ENCODE measurements around the gene IGFBP6. TPM values are rescaled to one million over a fixed set of nuclear protein-coding genes. Genes with fewer than 3 reads are reported as not detected.

Gene IGFBP6
- total and polyA plus RNA-seq, 9 of the 15 experiments (the other 6 are each of a cell fraction or from before 2014, with no cell fraction given) = 0.15 to 1.4 (median 0.54) TPM

- TF ChIP-seq TAL1 (IDR thresholded peaks at IDR 0.05) = no peak
- TF ChIP-seq ZBTB33 (CRISPR knock-in tag; IDR thresholded peaks at IDR 0.05) = no peak
- no peak for TF ChIP-seq ZFPM2 (CRISPR knock-in tag; IDR thresholded peaks at IDR 0.05)
- TF ChIP-seq ZNF134 (CRISPR knock-in tag; conservative IDR thresholded peaks at IDR 0.05) = no peak
- no peak for TF ChIP-seq UBTF (IDR thresholded peaks at IDR 0.05; ENCODE audit: borderline replicate concordance in 1 of 2, low read depth in 2 of 2, low read length in 2 of 2)
- no peak for TF ChIP-seq CEBPG (CRISPR knock-in tag; IDR thresholded peaks at IDR 0.05)
- no peak for TF ChIP-seq CEBPG (tag; conservative IDR thresholded peaks at IDR 0.05 in 1 of 2, IDR thresholded peaks at IDR 0.05 in 1 of 2)
- TF ChIP-seq HDAC1 (IDR thresholded peaks at IDR 0.05) = no peak
- TF ChIP-seq STAG1 (CRISPR knock-in tag; IDR thresholded peaks at IDR 0.05; ENCODE audit: borderline replicate concordance) = peak; percentile 23; the same call in 1 of the 2 replicates
- no peak for TF ChIP-seq HMGN3 (IDR thresholded peaks at IDR 0.05; ENCODE audit: borderline replicate concordance, extremely low read depth, insufficient read length, low read depth, low read length)
- 0 out of 2 replicates have a peak, but pooled peaks have one; percentile 44 for TF ChIP-seq ZNF830 (CRISPR knock-in tag; IDR thresholded peaks at IDR 0.05)
- no peak; the same call in 1 of the 2 replicates for TF ChIP-seq GATAD2B (IDR thresholded peaks at IDR 0.05; ENCODE audit: borderline replicate concordance)
- TF ChIP-seq ZKSCAN1 (IDR thresholded peaks at IDR 0.05; ENCODE audit: low read depth, low read length) = no peak
- TF ChIP-seq ZEB2 (IDR thresholded peaks at IDR 0.05) = 0 out of 2 replicates have a peak, but pooled peaks have one; percentile 15
- TF ChIP-seq ZNF551 (CRISPR knock-in tag; IDR thresholded peaks at IDR 0.05) = no peak
- TF ChIP-seq PML (IDR thresholded peaks at IDR 0.05; ENCODE audit: low read length) = no peak
- TF ChIP-seq GABPB2 (CRISPR knock-in tag; conservative IDR thresholded peaks at IDR 0.05) = no peak
- no peak for TF ChIP-seq COPS2 (conservative IDR thresholded peaks at IDR 0.05)
- no peak for TF ChIP-seq BRCA1 (IDR thresholded peaks at IDR 0.05)
- no peak for TF ChIP-seq BRCA1 (CRISPR knock-in tag; IDR thresholded peaks at IDR 0.05)
- no peak for TF ChIP-seq E2F8 (IDR thresholded peaks at IDR 0.05; ENCODE audit: low read depth, partially characterized antibody)
- no peak for TF ChIP-seq PTRF (tag; IDR thresholded peaks at IDR 0.05)
- peak in 1 of 2 experiments; percentile 35; a peak in 1 of 4 replicates for TF ChIP-seq FOXK2 (conservative IDR thresholded peaks at IDR 0.05 in 1 of 2, IDR thresholded peaks at IDR 0.05 in 1 of 2; ENCODE audit: low read depth in 2 of 2)
Observed at GRCh38 chr12:53099071-53099882, 1.8 kb downstream of the IGFBP6 start (continued).
